ENCODE data around the gene FARP1.
A peak's percentile ranks its signal among the peaks of the same experiment; 100 is the strongest.

Gene FARP1

GRCh38 chr13:98301721-98302120 lies 158.8 kb downstream of the FARP1 start:
- Histone ChIP-seq H2BK5ac (ENCODE audit: low read depth, low read length, poor library complexity) (no peak overlapping the region), H3K14ac (ENCODE audit: low read length) (no peak overlapping the region), H4K91ac (ENCODE audit: low read depth, low read length) (no peak overlapping the region), H3K27ac (ENCODE audit: low read depth, low read length) (no peak overlapping the region), H3K9ac (ENCODE audit: low read length) (no peak overlapping the region), H4K12ac (ENCODE audit: low read depth, low read length) (no peak overlapping the region), H3K79me1 (ENCODE audit: low read length) (peaks cover 5% of the 10 kb centered on the region), H2AFZ (ENCODE audit: insufficient read depth, low read length, poor library complexity) (no peak overlapping the region), H3K4me2 (ENCODE audit: low read length) (no peak overlapping the region), H2BK12ac (ENCODE audit: low read length) (no peak overlapping the region), H2AK5ac (ENCODE audit: low read length) (no peak overlapping the region), H3K36me3 (ENCODE audit: control insufficient read depth in 1 of 2, insufficient read depth in 2 of 2, low read length in 2 of 2) (no peaks in the 10 kb centered on the region), H3K27me3 (ENCODE audit: insufficient read depth, low read length) (no peaks in the 10 kb centered on the region), H3K23ac (ENCODE audit: low read length) (no peak overlapping the region), H3K4me1 (ENCODE audit: control insufficient read depth in 1 of 2, insufficient read depth in 2 of 2, low read length in 2 of 2) (peaks cover 14 to 17% of the 10 kb centered on the region in 2 experiments), H3K4ac (ENCODE audit: low read depth, low read length) (no peak overlapping the region), H3K9me3 (ENCODE audit: insufficient read depth, low read depth, low read length) (no peaks in the 10 kb centered on the region), H3K18ac (ENCODE audit: low read length) (no peak overlapping the region), H3K4me3 (ENCODE audit: low read depth, low read length) (no peak overlapping the region), H3K79me2 (ENCODE audit: control insufficient read depth, insufficient read depth, low read length, poor library complexity) (peaks cover 1% of the 10 kb centered on the region), H4K8ac (ENCODE audit: low read depth, low read length) (no peak overlapping the region), H2BK120ac (ENCODE audit: insufficient read depth, low read length, poor library complexity) (no peak overlapping the region)
- no peak for DNase-seq
- no CpG with 5 or more reads among the region's 7 CpGs for WGBS (ENCODE audit: extremely low coverage, insufficient coverage, insufficient read length)

GRCh38 chr13:98303858-98304257 lies 161.0 kb downstream of the FARP1 start:
- Histone ChIP-seq H3K4me1 (ENCODE audit: control insufficient read depth in 1 of 2, insufficient read depth in 2 of 2, low read length in 2 of 2) (peaks cover 13 to 16% of the 10 kb centered on the region in 2 experiments), H2AFZ (ENCODE audit: insufficient read depth, low read length, poor library complexity) (no peak overlapping the region), H4K8ac (ENCODE audit: low read depth, low read length) (no peak overlapping the region), H2AK5ac (ENCODE audit: low read length) (no peak overlapping the region), H4K12ac (ENCODE audit: low read depth, low read length) (no peak overlapping the region), H2BK120ac (ENCODE audit: insufficient read depth, low read length, poor library complexity) (no peak overlapping the region), H3K4me3 (ENCODE audit: low read depth, low read length) (no peak overlapping the region), H3K79me2 (ENCODE audit: control insufficient read depth, insufficient read depth, low read length, poor library complexity) (peaks cover 1% of the 10 kb centered on the region), H4K91ac (ENCODE audit: low read depth, low read length) (no peak overlapping the region), H3K27me3 (ENCODE audit: insufficient read depth, low read length) (no peaks in the 10 kb centered on the region), H3K36me3 (ENCODE audit: control insufficient read depth in 1 of 2, insufficient read depth in 2 of 2, low read length in 2 of 2) (no peaks in the 10 kb centered on the region), H3K4me2 (ENCODE audit: low read length) (no peak overlapping the region), H2BK12ac (ENCODE audit: low read length) (no peak overlapping the region), H3K79me1 (ENCODE audit: low read length) (peaks cover 3% of the 10 kb centered on the region), H3K4ac (ENCODE audit: low read depth, low read length) (no peak overlapping the region), H3K9me3 (ENCODE audit: insufficient read depth, low read depth, low read length) (peaks cover 2% of the 10 kb centered on the region), H3K23ac (ENCODE audit: low read length) (no peak overlapping the region), H3K14ac (ENCODE audit: low read length) (no peak overlapping the region), H3K9ac (ENCODE audit: low read length) (no peak overlapping the region), H3K18ac (ENCODE audit: low read length) (no peak overlapping the region), H3K27ac (ENCODE audit: low read depth, low read length) (no peak overlapping the region), H2BK5ac (ENCODE audit: low read depth, low read length, poor library complexity) (no peak overlapping the region)
- DNase-seq, result no peak
- no CpG with 5 or more reads among the region's 6 CpGs for WGBS (ENCODE audit: extremely low coverage, insufficient coverage, insufficient read length)

DNA sequence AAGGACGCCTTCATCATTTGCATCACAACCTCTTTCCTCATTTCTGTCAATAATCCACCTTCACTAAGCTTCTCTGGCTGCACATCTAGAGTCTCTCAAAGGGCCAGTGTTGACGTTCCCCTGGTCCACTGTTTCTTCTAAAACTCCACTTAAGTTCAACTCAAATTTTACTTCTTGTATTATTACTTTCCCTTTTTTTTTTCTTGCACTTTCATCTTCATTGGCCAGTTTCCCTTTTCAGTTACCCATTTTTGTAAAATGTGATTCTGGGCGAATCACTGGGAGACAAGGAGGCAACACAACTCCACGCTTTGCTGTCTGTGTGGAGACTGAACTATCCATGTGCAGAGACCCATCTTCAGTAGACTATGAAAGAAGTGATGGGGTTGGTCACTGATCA lies 162.8 kb downstream of the FARP1 start:
- Histone ChIP-seq H3K79me2 (ENCODE audit: control insufficient read depth, insufficient read depth, low read length, poor library complexity) (peaks cover 1% of the 10 kb centered on the region), H3K79me1 (ENCODE audit: low read length) (peaks cover 3% of the 10 kb centered on the region), H3K4me1 (ENCODE audit: control insufficient read depth in 1 of 2, insufficient read depth in 2 of 2, low read length in 2 of 2) (peaks cover 12% of the 10 kb centered on the region in 2 experiments), H3K23ac (ENCODE audit: low read length) (no peak overlapping the region), H3K4me2 (ENCODE audit: low read length) (no peak overlapping the region), H4K8ac (ENCODE audit: low read depth, low read length) (no peak overlapping the region), H3K9ac (ENCODE audit: low read length) (no peak overlapping the region), H2BK12ac (ENCODE audit: low read length) (no peak overlapping the region), H3K27me3 (ENCODE audit: insufficient read depth, low read length) (no peaks in the 10 kb centered on the region), H3K9me3 (ENCODE audit: insufficient read depth, low read depth, low read length) (peaks cover 2% of the 10 kb centered on the region), H3K27ac (ENCODE audit: low read depth, low read length) (no peak overlapping the region), H3K18ac (ENCODE audit: low read length) (no peak overlapping the region), H3K14ac (ENCODE audit: low read length) (no peak overlapping the region), H3K36me3 (ENCODE audit: control insufficient read depth in 1 of 2, insufficient read depth in 2 of 2, low read length in 2 of 2) (no peaks in the 10 kb centered on the region), H2BK5ac (ENCODE audit: low read depth, low read length, poor library complexity) (no peak overlapping the region), H2AFZ (ENCODE audit: insufficient read depth, low read length, poor library complexity) (no peak overlapping the region), H2BK120ac (ENCODE audit: insufficient read depth, low read length, poor library complexity) (no peak overlapping the region), H4K12ac (ENCODE audit: low read depth, low read length) (no peak overlapping the region), H2AK5ac (ENCODE audit: low read length) (no peak overlapping the region), H4K91ac (ENCODE audit: low read depth, low read length) (no peak overlapping the region), H3K4ac (ENCODE audit: low read depth, low read length) (no peak overlapping the region), H3K4me3 (ENCODE audit: low read depth, low read length) (no peak overlapping the region)
- no peak for DNase-seq
- no CpG with 5 or more reads among the region's 4 CpGs for WGBS (ENCODE audit: extremely low coverage, insufficient coverage, insufficient read length)

GRCh38 chr13:98307463-98308085 lies 164.7 kb downstream of the FARP1 start:
- no peak overlapping the region for H4K12ac ChIP-seq (ENCODE audit: low read depth, low read length)
- no peak overlapping the region for H4K8ac ChIP-seq (ENCODE audit: low read depth, low read length)
- no peak overlapping the region for H3K4me3 ChIP-seq (ENCODE audit: low read depth, low read length)
- H3K27me3 ChIP-seq (ENCODE audit: insufficient read depth, low read length), result no peaks in the 10 kb centered on the region
- H4K91ac ChIP-seq (ENCODE audit: low read depth, low read length), result no peak overlapping the region
- no peak overlapping the region for H3K4ac ChIP-seq (ENCODE audit: low read depth, low read length)
- WGBS (ENCODE audit: extremely low coverage, insufficient coverage, insufficient read length), result no CpG with 5 or more reads among the region's 16 CpGs
- no peak overlapping the region for H3K23ac ChIP-seq (ENCODE audit: low read length)
- no peak overlapping the region for H3K14ac ChIP-seq (ENCODE audit: low read length)
- no peak overlapping the region for H2BK12ac ChIP-seq (ENCODE audit: low read length)
- H3K4me1 ChIP-seq (ENCODE audit: control insufficient read depth in 1 of 2, insufficient read depth in 2 of 2, low read length in 2 of 2), result peaks cover 5 to 6% of the 10 kb centered on the region in 2 experiments
- no peak overlapping the region for H3K18ac ChIP-seq (ENCODE audit: low read length)
- no peak overlapping the region for H2BK5ac ChIP-seq (ENCODE audit: low read depth, low read length, poor library complexity)
- H3K79me1 ChIP-seq (ENCODE audit: low read length), result no peaks in the 10 kb centered on the region
- H3K27ac ChIP-seq (ENCODE audit: low read depth, low read length), result no peak overlapping the region
- peaks cover 2% of the 10 kb centered on the region for H3K9me3 ChIP-seq (ENCODE audit: insufficient read depth, low read depth, low read length)
- no peak overlapping the region for H2AFZ ChIP-seq (ENCODE audit: insufficient read depth, low read length, poor library complexity)
- no peak overlapping the region for H3K9ac ChIP-seq (ENCODE audit: low read length)
- H3K4me2 ChIP-seq (ENCODE audit: low read length), result no peak overlapping the region
- H3K79me2 ChIP-seq (ENCODE audit: control insufficient read depth, insufficient read depth, low read length, poor library complexity), result peaks cover 1% of the 10 kb centered on the region
- DNase-seq, result no peak
- peak overlapping the region; percentile 10 for H2BK120ac ChIP-seq (ENCODE audit: insufficient read depth, low read length, poor library complexity)
- no peak overlapping the region for H2AK5ac ChIP-seq (ENCODE audit: low read length)
- H3K36me3 ChIP-seq (ENCODE audit: control insufficient read depth in 1 of 2, insufficient read depth in 2 of 2, low read length in 2 of 2), result no peaks in the 10 kb centered on the region

Data from trophoblast cell (in vitro differentiated cells and primary cell).